Esophagus (tissue), 2 donors: Measurements from ENCODE around the gene USP2. TPM values are rescaled to one million over a fixed set of nuclear protein-coding genes. Genes with fewer than 3 reads are reported as not detected.

ENCODE experiments used
- H3K27ac ChIP-seq, 2 donors: one replicate each; pipeline ENCODE4 v1.5.1; 2013; ENCODE audit warnings: low read depth in 2 of 2, mild to moderate bottlenecking in 2 of 2, inconsistent platforms in 1 of 2, low read length in 1 of 2, moderate library complexity in 1 of 2
- H3K27me3 ChIP-seq, 2 donors: one replicate each; pipeline ENCODE4 v1.6.1; 2013; ENCODE audit warnings: low read length in 2 of 2, control low read depth in 1 of 2, mild to moderate bottlenecking in 1 of 2; ENCODE audit not compliant: insufficient read depth in 2 of 2, control insufficient read depth in 1 of 2
- H3K36me3 ChIP-seq, 2 donors: one replicate each; pipeline ENCODE4 v1.6.1; 2013; ENCODE audit warnings: low read length in 1 of 2; ENCODE audit not compliant: control insufficient read depth in 2 of 2, insufficient read depth in 2 of 2
- H3K4me1 ChIP-seq, 2 donors: one replicate each; pipeline ENCODE4 v1.6.1; 2013; ENCODE audit warnings: low read length in 1 of 2; ENCODE audit not compliant: control insufficient read depth in 2 of 2, insufficient read depth in 2 of 2
- H3K4me3 ChIP-seq, 2 donors: one replicate each; pipeline ENCODE4 v1.5.1; 2013; ENCODE audit warnings: low read length in 2 of 2, mild to moderate bottlenecking in 2 of 2, low read depth in 1 of 2, moderate library complexity in 1 of 2
- H3K9me3 ChIP-seq, 2 donors: one replicate each; pipeline ENCODE4 v1.6.1; 2013; ENCODE audit warnings: mild to moderate bottlenecking in 2 of 2, low read depth in 1 of 2, low read length in 1 of 2, moderate library complexity in 1 of 2; ENCODE audit not compliant: control insufficient read depth in 2 of 2, insufficient read depth in 1 of 2
- WGBS, 2 donors: extraction: QIAGEN DNeasy Blood & Tissue Kit; methylation state at CpG; one replicate each; pipeline ENCODE4 v1.1.7; 2013; 5-methylcytosine and 5-hydroxymethylcytosine counted together
- polyA plus RNA-seq, 2 donors: library from polyadenylated mRNA; stranded (reverse); fragments of 200-250 nt; gene quantifications; one replicate each; pipeline ENCODE4 v1.2.3, GENCODE V29; 2013
- donor health status: healthy with polysubstance abuse.
- donor health status: Bipolar disorder and iron deficiency.

The USP2 gene
- polyA plus RNA-seq, 2 donors: 2.1 to 4.9 TPM

DNA sequence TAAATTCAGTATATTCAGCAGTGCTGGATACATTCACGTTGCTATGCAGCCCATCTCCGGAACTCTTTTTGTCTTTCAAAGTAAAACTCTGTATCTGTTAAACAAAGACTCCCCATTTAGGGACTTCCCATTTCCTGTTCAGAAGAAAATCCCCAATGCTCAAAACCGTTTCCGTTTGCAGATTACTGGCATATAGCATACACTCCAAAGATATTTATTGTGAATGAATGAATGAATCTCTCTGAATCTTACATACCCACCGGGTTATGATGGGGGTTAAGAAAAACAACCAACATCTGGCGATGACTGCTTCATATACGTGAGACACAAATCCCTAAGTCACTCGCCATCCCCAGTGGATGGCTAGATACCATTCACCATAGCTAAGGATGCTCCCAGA lies 39.9 kb upstream of the USP2 start:
- H3K4me1 ChIP-seq: peaks cover 8% of the 10 kb centered on the region in 2 donors
- peak overlapping the region in 1 of 2 donors; percentile 20 for H3K4me3 ChIP-seq
- no peaks in the 10 kb centered on the region for H3K9me3 ChIP-seq
- H3K27ac ChIP-seq: no peak overlapping the region
- 23 to 30% methylated on average over 8 of the region's 8 CpGs for WGBS, 2 donors
- no peaks in the 10 kb centered on the region for H3K27me3 ChIP-seq
- no peaks in the 10 kb centered on the region for H3K36me3 ChIP-seq

- Histone ChIP-seq H3K27me3 (no peaks in the 10 kb centered on the region), H3K4me1 (peaks cover 8% of the 10 kb centered on the region in 2 donors), H3K27ac (no peak overlapping the region), H3K36me3 (no peaks in the 10 kb centered on the region), H3K9me3 (no peaks in the 10 kb centered on the region), H3K4me3 (no peak overlapping the region)
- 87 to 90% methylated on average over 8 of the region's 8 CpGs for WGBS, 2 donors
Observed at GRCh38 chr11:119420631-119421030, 39.1 kb upstream of the USP2 start.

- H3K27ac ChIP-seq: no peak overlapping the region
- H3K4me3 ChIP-seq: no peak overlapping the region
- no peaks in the 10 kb centered on the region for H3K36me3 ChIP-seq
- 78 to 86% methylated on average over 18 of the region's 18 CpGs for WGBS, 2 donors
- no peaks in the 10 kb centered on the region for H3K9me3 ChIP-seq
- H3K27me3 ChIP-seq: no peaks in the 10 kb centered on the region
- peaks cover 8% of the 10 kb centered on the region in 2 donors for H3K4me1 ChIP-seq
Observed at GRCh38 chr11:119419834-119420492, 38.5 kb upstream of the USP2 start.

GRCh38 chr11:119419246-119419645 lies 37.8 kb upstream of the USP2 start:
- no peak overlapping the region for H3K4me3 ChIP-seq
- H3K9me3 ChIP-seq: no peaks in the 10 kb centered on the region
- peaks cover 8% of the 10 kb centered on the region in 2 donors for H3K4me1 ChIP-seq
- no peaks in the 10 kb centered on the region for H3K27me3 ChIP-seq
- H3K36me3 ChIP-seq: no peaks in the 10 kb centered on the region
- WGBS, 2 donors: 88% methylated on average over 3 to 5 of the region's 5 CpGs
- no peak overlapping the region for H3K27ac ChIP-seq

- H3K4me3 ChIP-seq: no peak overlapping the region
- peaks cover 8% of the 10 kb centered on the region in 2 donors for H3K4me1 ChIP-seq
- H3K36me3 ChIP-seq: no peaks in the 10 kb centered on the region
- H3K9me3 ChIP-seq: no peaks in the 10 kb centered on the region
- no peaks in the 10 kb centered on the region for H3K27me3 ChIP-seq
- WGBS, 2 donors: 90 to 97% methylated on average over 4 of the region's 4 CpGs
- no peak overlapping the region for H3K27ac ChIP-seq
Observed at GRCh38 chr11:119418759-119419158, 37.3 kb upstream of the USP2 start.

- Histone ChIP-seq H3K27me3 (no peaks in the 10 kb centered on the region), H3K27ac (no peak overlapping the region), H3K9me3 (no peaks in the 10 kb centered on the region), H3K36me3 (no peaks in the 10 kb centered on the region), H3K4me3 (no peak overlapping the region), H3K4me1 (peaks cover 7 to 8% of the 10 kb centered on the region in 2 donors)
- WGBS, 2 donors: 58 to 62% methylated on average over 19 of the region's 19 CpGs
Observed at GRCh38 chr11:119417726-119418540, 36.4 kb upstream of the USP2 start.

DNA sequence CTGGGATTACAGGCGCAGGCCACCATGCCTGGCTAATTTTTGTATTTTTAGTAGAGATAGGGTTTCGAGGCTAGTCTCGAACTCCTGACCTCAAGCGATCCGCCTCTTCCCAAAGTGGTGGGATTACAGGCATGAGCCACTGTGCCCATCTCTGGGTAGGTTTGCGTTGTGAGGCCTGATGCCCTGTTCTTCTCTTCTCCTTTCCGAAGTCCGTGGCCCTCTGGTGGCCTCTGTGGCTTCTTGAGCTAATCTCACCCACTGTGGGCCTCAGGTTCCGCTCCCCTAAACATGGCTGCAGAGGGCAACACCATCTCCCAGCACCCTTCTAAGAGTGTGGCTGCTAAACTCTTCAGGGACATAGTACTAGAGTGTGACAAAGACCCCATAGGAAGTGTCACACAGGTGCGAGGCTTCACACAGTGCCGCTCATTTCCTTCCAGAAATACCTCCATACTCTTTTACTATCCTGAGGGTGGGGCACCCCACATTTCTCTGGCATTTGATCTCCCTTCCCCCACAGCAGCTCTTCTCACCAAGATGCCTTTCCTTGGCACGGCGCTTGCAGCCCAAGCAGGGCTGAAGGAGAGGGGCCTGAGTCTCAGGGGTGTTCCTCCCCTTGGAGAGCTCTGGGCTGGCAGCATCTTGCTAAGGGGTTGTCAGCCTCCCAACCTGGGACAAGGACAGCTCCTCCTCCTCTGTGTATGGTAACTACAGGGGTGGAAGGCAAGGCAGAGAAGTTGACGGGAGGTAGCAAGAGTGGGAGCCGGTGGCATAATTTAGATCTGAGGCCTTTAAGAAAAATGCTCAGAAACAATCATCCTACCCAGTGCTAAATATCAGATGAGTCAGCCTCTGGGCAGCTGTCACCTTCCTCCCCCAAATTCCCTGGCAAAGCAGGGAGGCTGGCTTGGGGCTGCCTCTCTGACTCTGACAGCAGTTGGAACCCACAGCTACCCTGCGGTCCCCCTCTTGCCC lies 35.4 kb upstream of the USP2 start:
- Histone ChIP-seq H3K9me3 (no peaks in the 10 kb centered on the region), H3K27ac (no peak overlapping the region), H3K4me3 (no peak overlapping the region), H3K36me3 (no peaks in the 10 kb centered on the region), H3K27me3 (no peaks in the 10 kb centered on the region), H3K4me1 (peaks cover 2 to 4% of the 10 kb centered on the region in 2 donors)
- WGBS, 2 donors: 77 to 82% methylated on average over 16 of the region's 16 CpGs

GRCh38 chr11:119415966-119416365 lies 34.5 kb upstream of the USP2 start:
- no peaks in the 10 kb centered on the region for H3K9me3 ChIP-seq
- no peaks in the 10 kb centered on the region for H3K36me3 ChIP-seq
- peaks cover 2 to 4% of the 10 kb centered on the region in 2 donors for H3K4me1 ChIP-seq
- 91 to 95% methylated on average over 10 of the region's 10 CpGs for WGBS, 2 donors
- H3K27me3 ChIP-seq: no peaks in the 10 kb centered on the region
- no peak overlapping the region for H3K27ac ChIP-seq
- no peak overlapping the region for H3K4me3 ChIP-seq

- peaks cover 2 to 4% of the 10 kb centered on the region in 2 donors for H3K4me1 ChIP-seq
- no peak overlapping the region for H3K4me3 ChIP-seq
- no peaks in the 10 kb centered on the region for H3K9me3 ChIP-seq
- H3K27me3 ChIP-seq: no peaks in the 10 kb centered on the region
- WGBS, 2 donors: 92 to 95% methylated on average over 3 of the region's 3 CpGs
- H3K27ac ChIP-seq: no peak overlapping the region
- H3K36me3 ChIP-seq: no peaks in the 10 kb centered on the region
Observed at GRCh38 chr11:119415517-119415916, 34.0 kb upstream of the USP2 start.
